Progenitor cell of endocrine pancreas (in vitro differentiated cells): ENCODE data around the gene CCNA1. TPM values are rescaled to one million over a fixed set of nuclear protein-coding genes. Genes with fewer than 3 reads are reported as not detected.
A peak's percentile ranks its signal among the peaks of the same experiment; 100 is the strongest.

Experiments used
- DNase-seq: peaks from one replicate; pipeline ENCODE4 v3.0.0; 2021; ENCODE audit warnings: low spot score; ENCODE audit not compliant: unreplicated experiment
- H3K27ac Mint-ChIP-seq: 2 replicates; pipeline ENCODE4 v1.8.0; 2021; ENCODE audit warnings: mild to moderate bottlenecking, moderate library complexity, mixed read lengths
- H3K27me3 Mint-ChIP-seq: 2 replicates; pipeline ENCODE4 v1.8.0; 2021; ENCODE audit warnings: mixed read lengths
- H3K36me3 Mint-ChIP-seq: 2 replicates; pipeline ENCODE4 v1.8.0; 2022; ENCODE audit warnings: mixed read lengths; ENCODE audit not compliant: insufficient read depth
- H3K4me1 Mint-ChIP-seq: 2 replicates; pipeline ENCODE4 v1.8.0; 2021; ENCODE audit warnings: low read depth, mixed read lengths
- H3K4me3 Mint-ChIP-seq: 2 replicates; pipeline ENCODE4 v1.8.0; 2021; ENCODE audit warnings: low read depth, mild to moderate bottlenecking, moderate library complexity, mixed read lengths
- H3K9me3 Mint-ChIP-seq: 2 replicates; pipeline ENCODE4 v1.8.0; 2021; ENCODE audit warnings: low read depth, mixed read lengths
- CTCF ChIP-seq: fragments of 200-600 bp; sonication (generic); IDR thresholded peaks from one replicate; pipeline ENCODE4 v1.5.0; 2021; ENCODE audit warnings: antibody characterized with exemption, mild to moderate bottlenecking; ENCODE audit not compliant: unreplicated experiment
- total RNA-seq: library from RNA; stranded (reverse); gene quantifications from 2 replicates; pipeline ENCODE4 v1.2.1, GENCODE V29; 2021

The CCNA1 gene
- total RNA-seq, 1 donor from 2014 or later: 0.77 TPM

- H3K36me3 Mint-ChIP-seq: peaks cover 20% of the 10 kb centered on the region
- H3K27ac Mint-ChIP-seq: no peak overlapping the region
- H3K4me3 Mint-ChIP-seq: no peak overlapping the region
- H3K9me3 Mint-ChIP-seq: peaks cover 33% of the 10 kb centered on the region
- DNase-seq: no peak
- peaks cover 33% of the 10 kb centered on the region for H3K27me3 Mint-ChIP-seq
- TF ChIP-seq CTCF: no peak
- peaks cover 15% of the 10 kb centered on the region for H3K4me1 Mint-ChIP-seq
Observed at GRCh38 chr13:36413161-36413560, 19.1 kb upstream of the CCNA1 start.

DNA sequence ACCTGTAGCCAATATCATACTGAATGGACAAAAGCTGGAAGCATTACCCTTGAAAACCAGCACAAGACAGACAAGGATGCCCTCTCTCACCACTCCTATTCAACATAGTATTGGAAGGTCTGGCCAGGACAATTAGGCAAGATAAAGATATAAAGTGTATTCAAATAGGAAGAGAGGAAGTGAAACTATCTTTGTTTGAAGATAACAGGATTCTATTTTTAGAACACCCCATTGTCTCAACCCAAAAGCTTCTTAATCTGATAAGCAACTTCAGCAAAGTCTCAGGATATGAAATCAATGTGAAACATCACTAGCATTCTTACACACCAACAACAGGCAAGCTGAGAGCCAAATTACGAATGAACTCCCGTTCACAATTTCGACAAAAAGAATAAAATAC lies 17.8 kb upstream of the CCNA1 start:
- peaks cover 19% of the 10 kb centered on the region for H3K4me1 Mint-ChIP-seq
- peaks cover 20% of the 10 kb centered on the region for H3K36me3 Mint-ChIP-seq
- TF ChIP-seq CTCF: no peak
- H3K27ac Mint-ChIP-seq: no peak overlapping the region
- H3K4me3 Mint-ChIP-seq: no peak overlapping the region
- H3K9me3 Mint-ChIP-seq: peaks cover 33% of the 10 kb centered on the region
- peaks cover 37% of the 10 kb centered on the region for H3K27me3 Mint-ChIP-seq
- no peak for DNase-seq

DNA sequence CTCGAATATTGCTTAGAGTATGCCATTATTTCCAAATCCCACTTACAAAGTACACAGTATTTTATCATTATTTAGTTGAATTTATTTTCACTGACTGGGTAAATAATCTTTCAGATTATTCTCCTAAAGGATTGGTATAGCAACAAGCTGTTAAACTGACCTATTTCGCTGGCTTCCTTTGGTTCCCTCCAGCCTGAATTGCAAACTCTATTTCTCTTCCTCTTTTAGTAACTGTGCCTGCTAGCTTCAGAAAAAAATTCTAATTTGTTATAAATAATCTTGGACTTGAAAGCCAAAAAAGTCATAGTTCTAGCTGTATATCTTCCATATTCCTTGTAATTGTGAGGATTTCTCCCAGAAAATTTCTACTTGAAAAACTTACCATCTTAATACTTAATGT lies 15.0 kb upstream of the CCNA1 start:
- H3K27ac Mint-ChIP-seq: no peak overlapping the region
- H3K36me3 Mint-ChIP-seq: peaks cover 16% of the 10 kb centered on the region
- H3K27me3 Mint-ChIP-seq: peaks cover 48% of the 10 kb centered on the region
- DNase-seq: no peak
- no peak for TF ChIP-seq CTCF
- H3K9me3 Mint-ChIP-seq: peaks cover 31% of the 10 kb centered on the region
- no peak overlapping the region for H3K4me3 Mint-ChIP-seq
- H3K4me1 Mint-ChIP-seq: peaks cover 22% of the 10 kb centered on the region

DNA sequence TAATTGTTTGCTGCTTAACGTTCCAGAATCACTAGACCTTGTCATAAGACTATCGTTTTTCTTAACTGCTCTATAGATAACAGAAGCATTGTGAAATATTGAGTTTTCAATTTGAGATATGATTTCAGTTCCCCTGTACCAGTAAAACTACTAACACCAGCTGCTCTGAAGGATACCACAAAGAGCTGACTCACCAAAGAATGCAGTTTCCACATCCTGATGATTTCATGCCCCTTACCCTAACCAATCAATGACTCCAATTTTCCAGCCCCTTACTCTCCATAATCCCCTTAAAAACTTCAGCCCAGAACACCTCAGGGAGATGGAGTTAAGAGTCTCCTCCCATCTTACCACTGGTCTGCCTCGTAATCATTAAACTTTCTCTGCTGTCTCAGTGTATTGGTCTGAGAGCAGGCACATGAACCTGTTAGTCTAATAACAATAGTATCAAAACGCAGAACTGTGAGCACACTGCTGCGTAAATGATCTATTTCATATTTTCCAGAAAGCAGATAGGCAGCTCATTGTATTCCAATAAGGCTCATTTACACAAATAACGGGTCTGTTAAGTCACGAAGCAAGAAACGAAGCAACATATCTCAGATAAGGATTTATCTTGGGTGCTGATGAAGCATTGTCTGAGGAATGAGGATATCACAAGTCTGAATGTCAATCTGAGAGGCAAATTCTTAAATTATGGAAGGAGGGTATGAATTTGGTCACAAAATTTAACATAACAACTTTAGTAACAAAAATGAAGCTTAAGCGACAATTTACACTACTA lies 14.1 kb upstream of the CCNA1 start:
- Mint-ChIP-seq H3K9me3 (peaks cover 27% of the 10 kb centered on the region), H3K4me3 (no peak overlapping the region), H3K27me3 (peaks cover 43% of the 10 kb centered on the region), H3K4me1 (peaks cover 22% of the 10 kb centered on the region), H3K27ac (peak overlapping the region; percentile 46), H3K36me3 (peaks cover 14% of the 10 kb centered on the region)
- no peak for DNase-seq
- TF ChIP-seq CTCF: no peak

DNA sequence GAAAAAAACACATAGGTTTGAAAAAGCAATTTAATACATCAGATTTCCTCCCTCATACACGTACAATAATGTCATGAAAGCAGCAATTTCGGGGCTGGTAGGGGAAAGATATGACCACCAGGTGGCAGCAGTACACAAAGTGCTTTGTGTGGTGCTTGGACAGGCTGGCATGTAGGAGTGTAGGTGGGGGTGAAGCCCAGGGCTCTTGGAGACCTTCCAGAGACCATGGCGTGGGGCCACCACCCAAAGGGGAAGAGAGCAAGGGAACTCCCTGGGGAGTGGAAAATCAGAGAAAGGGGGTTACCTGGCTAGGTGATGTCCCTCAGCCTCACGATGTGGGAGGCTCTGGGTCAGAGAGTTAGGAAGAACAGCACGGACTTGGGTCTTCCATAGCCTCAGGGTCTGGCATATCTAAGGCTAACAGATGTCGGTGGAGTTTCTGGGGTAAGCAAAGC lies 11.8 kb upstream of the CCNA1 start:
- peaks cover 35% of the 10 kb centered on the region for H3K27me3 Mint-ChIP-seq
- peaks cover 15% of the 10 kb centered on the region for H3K9me3 Mint-ChIP-seq
- H3K4me3 Mint-ChIP-seq: no peak overlapping the region
- peaks cover 5% of the 10 kb centered on the region for H3K36me3 Mint-ChIP-seq
- no peak overlapping the region for H3K27ac Mint-ChIP-seq
- peaks cover 22% of the 10 kb centered on the region for H3K4me1 Mint-ChIP-seq
- peak; percentile 89 for TF ChIP-seq CTCF
- peak; percentile 66 for DNase-seq
